Stimulated activated CD4-positive, alpha-beta T cell treated with anti-CD3 and anti-CD28 coated beads, Interleukin-12 subunit alpha, Interleukin-12 subunit beta, amount 100 ng/mL, for 24 hours (primary cell): Measurements from ENCODE around the gene TOM1L1.

Experiments
- DNase-seq, 2 experiments: peaks; one replicate each; pipeline ENCODE4 v3.0.0-alpha.2; 2020; ENCODE audit warnings: low read depth in 2 of 2

The TOM1L1 gene

DNA sequence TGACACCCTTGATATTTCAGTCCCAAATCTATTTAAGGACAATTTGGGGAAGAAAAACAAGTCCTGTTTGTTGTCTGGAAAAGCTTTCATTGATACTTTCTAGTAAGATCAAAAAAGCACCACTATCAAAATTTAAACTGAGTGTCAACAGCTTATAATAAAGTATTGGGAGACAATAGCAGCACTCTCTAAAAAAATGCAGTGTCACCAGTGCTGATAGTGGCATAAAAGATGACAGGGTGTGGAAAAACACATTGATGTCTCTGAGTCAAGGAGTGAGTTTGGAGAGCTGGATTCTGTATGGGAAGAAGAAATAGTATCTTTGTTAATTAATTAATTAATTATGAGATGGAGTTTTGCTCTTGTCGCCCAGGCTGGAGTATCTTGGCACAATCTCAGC is 8.3 kb upstream of the TOM1L1 start:
- no peak for DNase-seq

DNA sequence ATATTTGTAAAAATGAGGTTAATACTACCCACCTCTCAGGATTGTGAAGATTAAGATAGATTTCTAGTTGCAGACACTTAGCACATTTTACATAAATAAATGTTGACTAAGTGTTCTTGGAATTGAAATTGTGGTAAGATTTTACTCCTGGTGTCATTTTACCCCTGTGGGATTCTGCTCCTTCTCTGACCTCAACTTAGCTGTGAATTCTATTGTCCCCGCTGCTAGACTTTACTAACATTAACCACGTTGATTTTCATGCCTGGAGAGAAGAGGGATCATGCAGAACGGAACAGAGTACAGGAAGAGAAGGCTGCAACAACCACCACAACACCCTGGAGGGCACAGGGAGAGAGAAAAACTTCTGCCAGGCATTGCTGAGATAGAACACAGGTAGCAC is 2.1 kb upstream of the TOM1L1 start:
- DNase-seq = no peak

DNA sequence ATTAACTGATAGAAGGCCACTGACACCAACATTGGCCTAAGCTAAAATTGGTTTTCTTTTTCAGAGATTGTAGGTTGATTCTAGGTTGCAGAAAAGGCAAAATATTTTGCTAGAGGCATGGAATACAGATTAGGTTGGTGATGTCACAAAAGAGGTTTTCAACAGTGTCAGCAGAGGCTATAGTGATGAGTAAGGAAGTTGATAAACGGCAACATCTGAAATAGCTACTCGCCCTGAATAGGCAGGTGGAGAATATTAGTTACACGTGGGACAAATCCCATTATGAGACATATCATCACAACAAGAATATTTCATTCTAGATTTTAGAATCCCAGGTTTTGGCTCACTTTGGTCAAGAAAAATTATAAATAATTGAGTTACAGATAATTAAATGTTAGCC is 1.5 kb upstream of the TOM1L1 start:
- DNase-seq = no peak

DNA sequence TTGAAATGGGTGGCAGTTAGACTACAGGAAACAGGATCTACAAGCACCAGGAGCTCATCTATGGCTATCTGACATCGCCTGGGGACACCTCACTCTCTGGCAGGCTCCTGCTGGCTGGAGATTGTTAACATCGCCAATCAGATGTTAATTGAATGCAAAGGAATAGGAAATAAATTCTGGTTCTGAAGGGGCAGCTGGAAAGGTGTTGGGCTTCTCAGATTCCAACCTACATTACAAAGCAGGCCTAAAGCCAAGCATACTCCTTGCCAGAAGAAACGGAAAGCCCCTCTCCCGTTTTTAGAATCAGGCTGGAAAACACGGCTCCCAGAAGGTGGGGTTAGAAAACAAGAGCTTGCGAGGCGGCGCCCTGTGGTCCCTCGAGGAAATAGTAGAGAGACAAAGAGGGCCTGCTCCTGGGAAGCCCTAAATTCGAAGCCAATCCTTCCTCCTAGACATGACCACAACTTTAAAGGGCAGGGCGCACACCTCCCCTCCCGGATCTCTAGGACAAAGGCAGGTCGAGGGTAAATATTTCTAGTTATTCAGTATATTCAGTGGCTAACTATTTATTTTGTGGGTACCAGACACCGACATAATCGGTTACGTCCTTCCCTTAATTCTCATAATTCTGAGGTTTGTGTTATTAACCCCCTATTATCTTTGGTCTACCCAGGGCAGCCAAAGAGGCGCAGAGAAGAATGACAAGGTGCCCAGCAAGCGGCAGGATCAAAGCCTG is 763 bp upstream of the TOM1L1 start:
- DNase-seq = no peak

DNA sequence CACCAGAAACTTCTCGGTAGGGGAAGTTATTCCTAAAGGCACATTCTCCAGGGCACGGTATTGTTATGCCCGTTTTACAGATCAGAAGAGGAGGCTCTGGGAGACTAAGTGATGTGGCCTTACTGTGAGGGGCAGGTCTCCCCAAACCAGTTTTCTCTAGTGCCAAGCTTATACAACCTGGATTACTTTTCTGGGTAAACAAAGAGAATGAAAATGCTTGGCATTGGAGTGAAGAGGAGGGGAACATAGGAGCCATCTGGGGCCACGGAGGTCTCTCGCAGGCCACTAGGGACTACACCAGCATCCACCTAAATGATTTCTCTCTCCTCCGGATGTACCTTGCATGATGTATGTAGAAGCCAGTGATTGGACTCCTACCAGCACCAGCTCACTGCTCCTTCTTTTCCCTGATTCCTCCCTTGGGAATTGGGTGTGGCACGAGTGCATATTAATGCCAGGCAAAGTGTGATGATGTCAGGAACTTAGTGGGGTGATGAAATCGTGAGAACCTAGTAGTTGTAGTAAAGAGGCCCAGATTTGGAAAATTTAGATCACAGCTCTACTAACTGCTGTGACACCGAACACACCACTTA is 674 bp downstream of the TOM1L1 start:
- no peak for DNase-seq

DNA sequence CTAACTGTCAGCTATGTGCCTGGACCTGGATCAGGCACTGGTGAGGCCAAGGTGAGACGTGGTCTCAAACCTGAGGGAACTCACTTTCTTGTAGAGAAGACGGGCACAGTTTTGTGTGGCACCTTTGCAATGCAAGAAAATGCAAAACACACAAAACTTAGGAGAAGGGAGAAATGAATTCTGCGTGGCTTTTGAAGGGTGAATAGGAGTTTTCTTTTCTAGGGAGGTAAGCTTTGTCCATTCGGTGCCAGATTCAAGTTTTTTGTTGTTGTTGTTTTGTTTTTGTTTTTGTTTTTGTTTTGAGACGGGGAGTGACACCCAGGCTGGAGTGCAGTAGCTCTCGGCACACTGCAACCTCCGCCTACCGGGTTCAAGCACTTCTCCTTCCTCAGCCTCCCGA is 1.4 kb downstream of the TOM1L1 start:
- DNase-seq = no peak

DNA sequence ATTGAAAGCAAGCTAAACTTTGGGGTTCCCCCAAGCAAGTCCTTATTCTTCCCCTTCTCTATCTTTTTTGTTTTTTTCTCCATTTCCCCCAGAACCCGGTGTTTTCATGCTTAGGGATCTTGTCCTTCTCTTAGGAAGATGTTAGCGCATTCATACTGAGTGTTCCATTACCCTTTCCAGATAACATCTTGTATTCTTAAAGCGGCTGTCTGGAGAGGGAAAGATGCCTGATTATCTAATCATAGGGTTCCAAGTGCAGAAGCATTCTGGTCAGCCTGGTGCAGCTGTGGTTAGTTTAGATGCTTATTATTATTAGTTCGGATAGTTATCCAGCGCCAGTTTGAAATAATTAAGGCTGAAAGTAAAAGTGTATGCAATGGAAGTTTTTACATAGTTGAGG is 2.0 kb downstream of the TOM1L1 start:
- no peak for DNase-seq

DNA sequence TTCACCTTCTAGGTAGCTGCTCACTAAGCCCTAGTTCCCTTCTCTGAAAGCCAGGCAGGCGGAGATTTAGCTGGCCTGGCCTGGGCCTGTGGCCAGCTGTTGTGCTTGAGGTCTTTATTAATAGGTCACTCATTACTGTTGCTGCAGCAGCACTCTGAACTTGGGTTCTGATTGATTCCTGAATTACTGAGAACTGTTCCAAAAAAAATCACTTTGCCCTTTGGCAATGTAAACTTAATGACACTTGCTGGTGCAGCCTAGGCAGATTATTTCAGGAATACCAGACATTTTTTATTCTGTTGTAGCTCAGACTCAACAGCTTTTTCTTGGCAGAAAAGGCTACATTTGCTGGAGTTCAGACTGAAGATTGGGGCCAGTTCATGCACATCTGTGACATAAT is 2.7 kb downstream of the TOM1L1 start:
- no peak for DNase-seq

DNA sequence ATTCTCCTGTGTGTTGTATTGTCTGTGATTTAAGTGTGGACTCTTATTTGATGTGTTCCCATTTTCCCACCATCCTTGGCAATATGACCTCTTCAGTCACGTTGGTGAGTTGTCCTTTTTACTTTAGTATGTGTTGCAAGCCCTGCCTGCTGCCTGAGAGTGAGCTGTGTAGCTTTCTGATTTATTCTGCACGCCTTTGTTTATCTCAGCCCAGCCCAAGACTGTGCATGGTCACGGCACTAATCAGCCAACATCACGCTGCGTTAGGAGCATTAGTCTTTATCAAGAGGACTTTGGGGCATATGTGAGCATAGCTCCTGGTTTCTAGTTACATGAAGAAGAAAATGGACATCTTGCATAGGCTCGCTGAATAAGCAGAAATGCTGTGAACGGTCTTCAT is 6.0 kb downstream of the TOM1L1 start:
- DNase-seq = no peak

DNA sequence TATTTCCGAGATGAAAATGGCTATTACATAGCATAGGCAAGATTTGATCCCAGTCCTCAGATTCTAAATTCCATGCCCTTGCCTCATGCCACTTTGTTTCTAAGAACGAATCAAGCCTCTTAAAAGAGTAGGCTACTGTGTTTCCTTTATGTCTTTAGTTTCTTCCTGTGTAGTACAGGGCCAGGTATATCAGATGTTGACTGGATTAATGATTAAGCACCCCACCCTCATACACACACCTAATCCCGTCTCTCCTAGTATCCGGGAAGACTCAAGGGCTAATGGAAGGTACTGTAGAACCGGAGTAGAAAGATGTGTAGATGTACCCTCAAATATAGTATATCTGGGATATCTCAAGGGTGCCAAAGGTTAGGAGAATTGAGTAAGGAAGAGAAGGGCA is 6.7 kb downstream of the TOM1L1 start:
- DNase-seq = no peak

DNA sequence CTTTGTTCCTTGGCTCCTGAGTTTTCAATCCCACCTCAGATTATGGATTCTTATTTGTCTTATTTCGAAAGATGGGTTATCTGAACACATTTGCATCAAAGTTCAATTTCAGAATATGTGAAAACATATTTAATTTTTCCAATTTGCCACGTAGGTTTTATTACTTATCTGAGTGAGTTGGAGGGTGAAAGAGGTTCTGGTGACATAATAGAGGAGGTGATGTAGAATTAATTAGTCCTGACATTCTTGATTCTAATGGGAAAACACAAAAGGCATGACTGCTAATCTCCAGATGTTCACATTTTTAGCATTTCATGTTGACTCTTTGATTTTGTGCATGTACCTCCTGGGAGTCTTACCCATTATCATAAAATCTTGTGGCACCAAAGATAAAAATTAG is 9.1 kb downstream of the TOM1L1 start:
- DNase-seq = no peak

DNA sequence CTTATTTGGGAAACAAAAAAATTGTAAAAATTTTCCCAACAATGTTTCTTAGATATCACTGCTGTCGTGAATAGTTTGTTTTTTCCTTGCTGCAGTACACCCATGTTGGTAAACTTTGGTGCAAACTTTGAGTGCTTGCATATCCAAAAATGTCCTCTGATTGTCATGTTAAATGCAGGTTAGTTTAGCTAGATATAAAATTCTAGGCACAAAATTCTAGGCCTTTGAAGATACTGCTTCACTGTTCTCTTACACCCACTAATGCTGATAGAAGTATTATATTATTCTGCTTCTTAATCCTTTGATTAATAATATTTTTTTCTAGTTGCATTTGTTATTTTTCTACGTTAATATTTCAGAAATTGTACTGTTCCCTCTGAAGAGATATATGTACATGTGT is 16.1 kb downstream of the TOM1L1 start:
- DNase-seq = no peak

DNA sequence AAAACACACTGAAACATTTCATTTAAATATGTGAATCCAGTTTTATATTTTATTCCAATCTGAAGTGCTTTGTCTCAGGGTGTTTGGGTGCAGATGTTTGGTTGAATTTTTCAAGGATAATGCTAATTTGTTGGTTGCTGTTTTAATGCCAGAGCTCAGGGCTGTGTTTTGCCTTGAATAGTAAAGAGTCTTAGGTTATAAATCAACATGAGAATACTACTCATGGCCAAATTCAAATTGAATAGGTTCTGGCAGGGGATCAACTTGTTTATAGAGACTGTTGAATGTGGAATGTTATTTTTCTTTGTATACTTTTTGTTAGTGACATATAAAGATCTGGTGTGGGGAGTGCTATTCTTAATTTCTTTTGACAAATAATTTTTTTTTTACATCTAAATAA is 18.8 kb downstream of the TOM1L1 start:
- no peak for DNase-seq

DNA sequence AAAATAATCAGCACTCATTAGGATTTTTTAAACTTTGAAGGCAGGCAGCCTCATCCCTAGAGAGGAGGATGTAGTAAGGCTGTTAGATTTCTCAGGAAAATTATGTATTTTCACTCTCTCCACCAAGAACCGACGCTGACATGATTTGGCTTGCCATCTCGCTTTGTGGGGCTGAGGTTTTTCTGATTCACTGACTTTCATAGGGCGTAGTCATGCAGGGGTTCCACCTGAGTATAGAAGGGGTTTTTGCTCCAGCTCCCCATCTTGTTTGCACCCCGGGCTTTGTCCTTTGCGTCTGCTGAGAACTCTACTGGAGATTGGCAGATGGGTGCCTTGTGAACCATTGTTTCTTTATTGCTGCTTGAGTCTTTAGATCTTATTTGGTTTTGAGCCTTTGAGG is 20.2 kb downstream of the TOM1L1 start:
- no peak for DNase-seq

DNA sequence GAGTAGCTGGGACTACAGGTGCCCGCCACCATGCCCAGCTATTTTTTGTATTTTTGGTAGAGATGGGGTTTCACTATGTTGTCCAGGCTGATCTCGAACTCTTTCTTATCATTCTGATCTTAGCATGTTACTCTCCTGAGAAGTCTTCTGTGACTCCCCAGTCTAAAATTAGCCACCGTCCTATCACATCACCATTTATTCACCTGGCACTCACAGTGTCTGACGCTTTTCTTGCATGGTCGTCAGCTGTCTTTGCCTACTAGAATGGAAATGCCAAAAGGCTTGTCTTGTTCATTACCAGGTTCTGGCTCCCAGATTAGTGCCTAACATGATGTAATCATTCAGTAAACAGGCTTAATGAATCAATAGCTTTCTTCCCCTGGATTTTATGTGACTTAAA is 23.8 kb downstream of the TOM1L1 start:
- no peak for DNase-seq

DNA sequence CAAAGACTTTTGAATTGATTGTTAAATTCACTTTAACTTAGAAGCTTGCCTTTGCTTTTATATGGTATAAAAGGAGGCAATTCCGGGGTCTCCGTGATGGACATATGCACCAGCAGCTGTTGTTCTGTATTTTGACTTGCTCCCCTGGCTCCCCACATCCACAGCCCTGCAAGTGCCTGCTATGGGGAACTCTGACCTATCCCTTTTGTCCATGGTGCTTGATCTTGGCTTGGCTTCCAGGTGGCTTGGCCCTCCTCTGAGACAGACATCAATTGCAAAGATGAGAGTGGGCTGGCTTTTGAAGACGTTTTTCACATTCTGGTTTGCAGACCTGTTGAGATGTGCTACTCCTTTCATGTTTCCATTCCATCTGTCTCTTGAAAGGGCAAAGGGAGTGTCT is 26.9 kb downstream of the TOM1L1 start:
- no peak for DNase-seq

DNA sequence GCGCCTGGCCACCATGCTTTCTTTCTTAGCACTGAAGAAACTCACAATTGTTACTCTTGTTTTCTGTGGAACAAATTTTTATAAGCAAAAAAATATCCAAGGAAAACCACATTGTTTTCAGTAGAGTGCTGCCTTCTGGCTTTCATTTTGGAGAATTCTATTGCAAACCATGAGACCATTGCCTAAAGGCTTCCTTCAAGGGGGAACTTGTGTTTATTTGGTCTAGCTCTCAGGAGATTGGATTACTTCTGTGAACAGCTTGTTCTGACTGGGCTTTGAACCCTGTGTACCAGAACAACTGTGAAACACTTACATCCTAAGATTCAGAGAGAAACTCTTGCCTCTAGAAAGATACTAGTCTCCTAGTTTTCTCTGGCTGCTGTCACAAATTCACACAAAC is 32.1 kb downstream of the TOM1L1 start:
- no peak for DNase-seq

DNA sequence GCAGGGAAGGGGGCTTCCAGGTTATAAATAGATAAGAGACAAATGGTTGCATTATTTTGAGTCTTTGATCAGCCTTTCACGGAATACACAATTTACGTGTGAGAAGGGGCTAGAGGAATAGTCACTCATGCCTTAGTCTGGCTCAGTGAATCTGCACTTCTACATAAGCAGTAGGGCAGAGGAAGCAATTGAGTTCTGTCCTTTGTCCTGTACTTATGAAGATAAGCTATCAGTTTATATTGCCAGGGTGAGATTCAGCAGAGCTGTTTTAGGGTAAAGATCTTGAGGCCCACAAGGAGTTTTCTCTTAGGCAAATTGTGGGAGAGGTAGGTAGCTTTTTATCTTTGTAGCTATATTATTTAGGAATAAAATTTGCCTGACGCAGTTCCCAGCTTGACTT is 33.3 kb downstream of the TOM1L1 start:
- no peak for DNase-seq

DNA sequence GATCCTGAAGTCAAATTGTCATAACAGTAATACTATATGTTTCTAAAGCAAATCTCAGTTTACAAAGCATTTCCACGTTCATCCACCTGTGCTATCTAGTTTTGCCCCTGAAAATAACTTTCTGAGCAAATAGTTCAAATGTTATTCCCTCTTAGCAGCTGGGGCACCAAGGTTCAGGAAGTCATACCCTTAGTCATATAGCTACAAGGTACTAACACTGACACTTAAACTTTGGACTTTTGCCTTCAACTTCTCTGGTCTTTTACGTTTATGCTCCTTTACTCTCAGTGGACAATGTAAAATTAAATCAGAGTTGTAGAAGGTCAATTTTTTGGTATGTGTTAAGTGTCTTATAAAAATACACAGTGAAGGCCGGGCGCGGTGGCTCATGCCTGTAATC is 34.8 kb downstream of the TOM1L1 start:
- no peak for DNase-seq

DNA sequence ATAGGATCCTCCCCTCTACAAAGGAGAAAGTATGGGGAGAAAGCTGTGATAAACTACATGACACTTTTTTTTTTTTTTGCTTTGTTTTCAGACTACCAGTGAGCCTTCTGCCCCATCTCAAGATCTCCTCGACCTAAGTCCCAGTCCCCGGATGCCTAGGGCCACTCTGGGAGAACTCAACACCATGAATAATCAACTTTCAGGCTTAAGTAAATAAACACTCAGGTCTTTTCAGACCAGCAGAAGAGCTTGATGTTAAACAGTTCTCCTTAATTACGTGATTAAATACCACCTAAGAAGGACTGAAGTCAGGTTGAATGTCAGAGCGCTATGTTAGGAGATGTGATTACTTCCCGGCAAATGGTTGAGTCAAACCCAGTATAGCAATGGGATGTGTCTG is 36.4 kb downstream of the TOM1L1 start:
- DNase-seq = no peak

DNA sequence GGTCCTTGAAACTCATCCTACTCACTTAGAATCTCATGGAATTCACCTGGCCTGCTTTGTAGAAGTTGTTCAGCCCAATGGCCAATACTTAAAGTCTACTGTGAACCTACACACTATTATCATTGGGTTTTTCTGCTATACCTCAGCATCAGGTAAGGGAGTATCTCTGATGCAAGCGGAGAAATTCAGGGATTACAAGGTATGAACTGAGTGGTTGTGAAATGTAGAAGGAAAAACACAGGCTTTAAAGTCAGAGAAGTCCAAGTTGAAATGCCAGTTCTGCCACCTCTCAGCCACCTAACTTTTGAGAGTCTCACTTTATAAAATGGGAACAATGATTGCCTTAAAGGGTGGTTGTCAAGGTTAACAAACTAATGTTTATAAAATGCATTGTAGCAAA is 36.8 kb downstream of the TOM1L1 start:
- no peak for DNase-seq

DNA sequence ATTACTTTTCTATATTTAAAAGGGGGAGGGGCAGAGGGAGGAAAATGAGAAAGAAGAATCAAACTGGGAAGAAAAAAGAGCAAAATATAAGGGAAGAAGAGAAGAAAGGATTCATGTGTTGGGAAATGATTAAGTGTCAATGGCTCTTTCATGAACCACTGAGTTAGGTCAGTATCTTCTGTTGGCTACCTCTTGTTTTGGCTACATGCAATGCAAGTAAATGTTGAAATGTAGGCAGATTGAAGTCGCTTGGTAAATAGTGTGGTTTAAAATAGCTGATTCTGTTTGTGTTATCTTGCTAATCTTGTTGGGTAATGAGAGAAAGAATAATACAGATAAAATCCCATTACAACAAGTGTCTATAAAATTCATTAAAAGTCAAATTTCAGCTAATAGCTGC is 40.6 kb downstream of the TOM1L1 start:
- DNase-seq = no peak

DNA sequence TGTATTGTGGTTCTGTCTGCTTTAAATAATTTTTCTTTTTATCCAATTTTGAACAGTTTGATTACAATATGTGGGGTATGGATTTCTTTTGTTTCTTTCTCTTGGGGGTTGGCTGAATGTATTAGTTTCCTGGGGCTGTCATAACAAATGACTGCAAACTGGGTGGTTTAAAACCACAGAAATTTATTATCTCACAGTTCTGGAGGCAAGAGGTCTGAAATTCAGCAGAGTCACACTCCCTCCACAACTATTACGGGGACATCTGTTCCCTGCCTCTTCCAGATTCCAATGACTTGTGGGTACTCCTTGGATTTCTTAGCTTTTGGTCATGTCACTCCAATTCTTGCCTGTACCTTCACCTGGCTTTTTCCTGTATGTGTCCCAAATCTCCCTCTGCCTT is 44.1 kb downstream of the TOM1L1 start:
- DNase-seq = no peak

DNA sequence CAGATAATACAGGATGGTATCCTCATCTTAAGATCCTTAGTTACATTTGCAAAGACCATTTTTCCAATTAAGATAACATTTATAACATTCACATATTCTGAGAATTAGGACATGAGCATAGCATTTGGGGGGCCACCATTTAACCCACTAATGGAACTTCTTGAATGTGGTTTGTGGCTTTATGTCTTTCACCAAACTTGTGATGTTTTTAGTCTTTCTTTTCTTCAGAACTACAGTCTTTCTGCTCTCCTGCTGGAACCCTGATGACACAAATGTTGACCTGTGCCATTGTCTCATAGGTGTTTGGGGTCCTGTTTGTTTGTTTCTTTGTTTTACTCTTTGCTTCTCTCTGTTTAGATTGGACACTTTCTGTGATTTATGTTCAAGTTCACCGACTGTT is 44.6 kb downstream of the TOM1L1 start:
- no peak for DNase-seq
